Left lung (tissue), 10 donors: ENCODE results near the gene AMY2B. TPM values are rescaled to one million over a fixed set of nuclear protein-coding genes. Genes with fewer than 3 reads are reported as not detected.
"Not testable (repeated sequence)": the region's sequence is repeated elsewhere in the genome, so short reads cannot be mapped to it uniquely, and the experiment has no call there.

Experiments
- ATAC-seq: fragments of 200-7000 bp; cut with Tn5 transposase; one replicate; pipeline ENCODE4 v1.9.1; 2020; ENCODE audit warnings: moderate library complexity
- DNase-seq, 4 donors: peaks; one replicate each; pipeline ENCODE4 v3.0.0-alpha.2; 2013 to 2020
- H3K27ac ChIP-seq, 2 donors: fragments of 200-600 bp; sonication (generic) in 1 of 2; one replicate each; pipeline versions ENCODE4 v1.5.0 to v1.8.0; 2020 to 2021
- H3K27me3 ChIP-seq, 2 donors: fragments of 200-600 bp; sonication (generic) in 1 of 2; one replicate each; pipeline versions ENCODE4 v1.5.0 to v1.8.0; 2020 to 2021
- H3K36me3 ChIP-seq, 2 donors: fragments of 200-600 bp; sonication (generic) in 1 of 2; one replicate each; pipeline versions ENCODE4 v1.5.0 to v1.8.0; 2020 to 2021
- H3K4me1 ChIP-seq, 2 donors: fragments of 200-600 bp; one replicate each; pipeline ENCODE4 v1.8.0; 2021
- H3K4me3 ChIP-seq, 2 donors: fragments of 200-600 bp; sonication (generic) in 1 of 2; one replicate each; pipeline versions ENCODE4 v1.5.0 to v1.8.0; 2020 to 2021; ENCODE audit warnings: mild to moderate bottlenecking in 1 of 2
- H3K9me3 ChIP-seq, 2 donors: fragments of 200-600 bp; sonication (generic) in 1 of 2; one replicate each; pipeline versions ENCODE4 v1.5.0 to v1.8.0; 2020 to 2021
- CTCF ChIP-seq, 2 donors: fragments of 200-600 bp; sonication (generic) in 1 of 2; IDR thresholded peaks; one replicate each; pipeline versions ENCODE4 v1.5.0 to v1.8.0; 2021; ENCODE audit warnings: antibody characterized with exemption in 2 of 2
- intact Hi-C, 2 donors: fragments of 100-400 bp; cut with DNase I; formaldehyde crosslinking; loops; one replicate each; pipeline versions ENCODE4 v1.11.2 to v1.14.2; 2022
- polyA plus RNA-seq, 6 donors: library from polyadenylated mRNA; unstranded; fragments of 120-200 nt; gene quantifications; one replicate each; pipeline ENCODE4 v1.2.1, GENCODE V29; 2013; ENCODE audit not compliant: insufficient read length in 6 of 6
- total RNA-seq, 2 donors: library from RNA; stranded (reverse); fragmentation: NEBNext Ultra II Directional; extraction: Animal tissue kit (Norgen Biotek cat#: 25700); gene quantifications; one replicate each; pipeline ENCODE4 v1.2.1, GENCODE V29; 2021
- donor health status: DM: no; HTN: yes; CAD: no.
- donor health status: DM: no; HTN: no; CAD: no.

The AMY2B gene
- total and polyA plus RNA-seq, 8 donors, result 10.1 to 44.9 (median 30.9) TPM

GRCh38 chr1:103547840-103548239, 23.5 kb upstream of the AMY2B start:
- Histone ChIP-seq H3K36me3 (peaks cover 0 to 100% of the 10 kb centered on the region in 2 donors), H3K27ac (no peak overlapping the region), H3K4me3 (no peak overlapping the region), H3K9me3 (no peaks in the 10 kb centered on the region), H3K4me1 (no peaks in the 10 kb centered on the region), H3K27me3 (no peaks in the 10 kb centered on the region)
- ATAC-seq, result no peak
- no peak for TF ChIP-seq CTCF (IDR thresholded peaks at IDR 0.05)
- DNase-seq, result peak in 1 of 4 donors; percentile 27
- intact Hi-C loops, result no loop called here

- no peak overlapping the region for H3K4me3 ChIP-seq
- no peaks in the 10 kb centered on the region for H3K27me3 ChIP-seq
- peaks cover 0 to 15% of the 10 kb centered on the region in 2 donors for H3K36me3 ChIP-seq
- H3K27ac ChIP-seq, result no peak overlapping the region
- H3K9me3 ChIP-seq, result no peaks in the 10 kb centered on the region
- intact Hi-C loops, result no loop called here
- no peak for TF ChIP-seq CTCF (IDR thresholded peaks at IDR 0.05)
- peaks cover 0 to 7% of the 10 kb centered on the region in 2 donors for H3K4me1 ChIP-seq
- DNase-seq (no peak), ATAC-seq (no peak)
Measured at GRCh38 chr1:103560427-103560826, 11.0 kb upstream of the AMY2B start.

GRCh38 chr1:103561124-103561523, 10.3 kb upstream of the AMY2B start:
- H3K9me3 ChIP-seq, DNase-seq, H3K4me1 ChIP-seq, H3K27me3 ChIP-seq, ATAC-seq, H3K36me3 ChIP-seq, intact Hi-C loops, H3K4me3 ChIP-seq: not testable (repeated sequence)
- H3K27ac ChIP-seq, result peak overlapping the region in 1 of 2 donors; percentile 73

- intact Hi-C loops, result no loop called here
- Histone ChIP-seq H3K9me3 (no peaks in the 10 kb centered on the region), H3K27ac (peak overlapping the region; percentile 73 to 75), H3K4me3 (no peak overlapping the region), H3K4me1 (peaks cover 0 to 7% of the 10 kb centered on the region in 2 donors), H3K27me3 (no peaks in the 10 kb centered on the region), H3K36me3 (peaks cover 0 to 5% of the 10 kb centered on the region in 2 donors)
- DNase-seq (peak in 1 of 4 donors; percentile 20), ATAC-seq (peak; percentile 74)
- no peak for TF ChIP-seq CTCF (IDR thresholded peaks at IDR 0.05)
Measured at GRCh38 chr1:103561643-103562395, 9.6 kb upstream of the AMY2B start.

GRCh38 chr1:103563056-103563455, 8.3 kb upstream of the AMY2B start:
- H3K36me3 ChIP-seq, result no peaks in the 10 kb centered on the region
- no peaks in the 10 kb centered on the region for H3K9me3 ChIP-seq
- no peak for ATAC-seq
- no peaks in the 10 kb centered on the region for H3K27me3 ChIP-seq
- intact Hi-C loops, result no loop called here
- TF ChIP-seq CTCF (IDR thresholded peaks at IDR 0.05), result no peak
- H3K27ac ChIP-seq, result no peak overlapping the region
- no peak overlapping the region for H3K4me3 ChIP-seq
- DNase-seq, result no peak
- H3K4me1 ChIP-seq, result peaks cover 0 to 7% of the 10 kb centered on the region in 2 donors
